GM19452 (cell line): Measurements from ENCODE around the gene SCG3.

ENCODE experiments used
- ATAC-seq: cut with Tn5 transposase; IDR thresholded peaks from one replicate; pipeline ENCODE4 v1.9.1; 2021; ENCODE audit not compliant: unreplicated experiment

SCG3 gene

GRCh38 chr15:51755790-51756189 is 74.5 kb downstream of the SCG3 start:
- ATAC-seq = no peak

- no peak for ATAC-seq
Observed at GRCh38 chr15:51756482-51756881, 75.2 kb downstream of the SCG3 start.

- no peak for ATAC-seq
Observed at GRCh38 chr15:51757450-51757849, 76.1 kb downstream of the SCG3 start.

GRCh38 chr15:51758645-51759044 is 77.3 kb downstream of the SCG3 start:
- no peak for ATAC-seq

GRCh38 chr15:51759557-51760070 is 78.3 kb downstream of the SCG3 start:
- no peak for ATAC-seq

GRCh38 chr15:51760805-51761204 is 79.5 kb downstream of the SCG3 start:
- ATAC-seq = no peak

GRCh38 chr15:51765751-51766150 is 84.4 kb downstream of the SCG3 start:
- no peak for ATAC-seq

GRCh38 chr15:51766341-51766740 is 85.0 kb downstream of the SCG3 start:
- no peak for ATAC-seq

GRCh38 chr15:51768018-51768417 is 86.7 kb downstream of the SCG3 start:
- no peak for ATAC-seq
